HFFc6 (cell line): ENCODE measurements around the gene SPRTN. TPM values are rescaled to one million over a fixed set of nuclear protein-coding genes. Genes with fewer than 3 reads are reported as not detected.
"Not testable (repeated sequence)": the region's sequence is repeated elsewhere in the genome, so short reads cannot be mapped to it uniquely, and the experiment has no call there.

Source experiments
- DNase-seq: peaks from one replicate; pipeline ENCODE4 v3.0.0-alpha.2; 2018
- H3K27ac Mint-ChIP-seq: 2 replicates; pipeline ENCODE4 v1.8.0; 2020; ENCODE audit warnings: mild to moderate bottlenecking, mixed read lengths
- H3K27me3 Mint-ChIP-seq: 2 replicates; pipeline ENCODE4 v1.8.0; 2021; ENCODE audit warnings: mild to moderate bottlenecking, moderate library complexity, mixed read lengths; ENCODE audit not compliant: insufficient read depth
- H3K36me3 Mint-ChIP-seq: 2 replicates; pipeline ENCODE4 v1.8.0; 2021; ENCODE audit warnings: low read depth, mixed read lengths
- H3K4me1 Mint-ChIP-seq: 2 replicates; pipeline ENCODE4 v1.8.0; 2020; ENCODE audit warnings: low read depth, mixed read lengths
- H3K4me3 Mint-ChIP-seq: 2 replicates; pipeline ENCODE4 v1.8.0; 2020; ENCODE audit warnings: mild to moderate bottlenecking, moderate library complexity, mixed read lengths
- H3K9me3 Mint-ChIP-seq: 2 replicates; pipeline ENCODE4 v1.8.0; 2020; ENCODE audit warnings: mild to moderate bottlenecking, mixed read lengths
- total RNA-seq, 6 experiments: library from RNA; stranded (reverse); fragmentation: NEBNext Ultra II Directional; extraction: Animal tissue kit (Norgen Biotek cat#: 25700); gene quantifications; 2 replicates in 1 of 6; 3 replicates in 5 of 6; pipeline ENCODE4 v1.2.3, GENCODE V29; 2021
- TF ChIP-seq, protein P1 (sequence below): fragments of 200-600 bp; sonication (generic); IDR thresholded peaks from 2 replicates; pipeline ENCODE4 v1.5.0; 2021; ENCODE audit warnings: antibody characterized with exemption, mild to moderate bottlenecking

SPRTN gene
- total RNA-seq, 6 experiments from 2014 or later: 8.4 to 12.6 (median 10.4) TPM

DNA sequence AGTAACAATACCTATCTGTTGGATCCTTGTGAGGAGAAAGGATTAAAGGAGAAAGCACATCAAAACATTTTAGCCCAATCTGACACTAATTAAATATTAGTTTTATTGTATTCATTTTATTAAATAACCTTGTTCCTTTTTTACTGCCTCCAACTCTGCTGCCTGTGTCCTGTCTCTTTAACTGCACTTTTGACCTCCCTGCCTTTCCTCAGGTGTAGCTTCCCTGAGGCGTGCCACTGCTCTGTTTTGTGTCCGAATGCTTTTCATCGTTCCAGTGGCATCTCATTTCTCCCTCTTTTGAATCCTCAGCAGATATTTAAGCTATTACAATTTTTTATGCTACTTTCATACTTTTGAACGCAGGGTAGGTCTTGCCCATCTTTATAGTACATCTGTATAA lies 10.3 kb downstream of the SPRTN start:
- H3K27ac Mint-ChIP-seq: no peak overlapping the region
- DNase-seq: no peak
- no peaks in the 10 kb centered on the region for H3K4me1 Mint-ChIP-seq
- H3K36me3 Mint-ChIP-seq: peaks cover 9% of the 10 kb centered on the region; the same call in 1 of the 2 replicates
- TF ChIP-seq, protein P1, sequence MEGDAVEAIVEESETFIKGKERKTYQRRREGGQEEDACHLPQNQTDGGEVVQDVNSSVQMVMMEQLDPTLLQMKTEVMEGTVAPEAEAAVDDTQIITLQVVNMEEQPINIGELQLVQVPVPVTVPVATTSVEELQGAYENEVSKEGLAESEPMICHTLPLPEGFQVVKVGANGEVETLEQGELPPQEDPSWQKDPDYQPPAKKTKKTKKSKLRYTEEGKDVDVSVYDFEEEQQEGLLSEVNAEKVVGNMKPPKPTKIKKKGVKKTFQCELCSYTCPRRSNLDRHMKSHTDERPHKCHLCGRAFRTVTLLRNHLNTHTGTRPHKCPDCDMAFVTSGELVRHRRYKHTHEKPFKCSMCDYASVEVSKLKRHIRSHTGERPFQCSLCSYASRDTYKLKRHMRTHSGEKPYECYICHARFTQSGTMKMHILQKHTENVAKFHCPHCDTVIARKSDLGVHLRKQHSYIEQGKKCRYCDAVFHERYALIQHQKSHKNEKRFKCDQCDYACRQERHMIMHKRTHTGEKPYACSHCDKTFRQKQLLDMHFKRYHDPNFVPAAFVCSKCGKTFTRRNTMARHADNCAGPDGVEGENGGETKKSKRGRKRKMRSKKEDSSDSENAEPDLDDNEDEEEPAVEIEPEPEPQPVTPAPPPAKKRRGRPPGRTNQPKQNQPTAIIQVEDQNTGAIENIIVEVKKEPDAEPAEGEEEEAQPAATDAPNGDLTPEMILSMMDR: no peak
- H3K9me3 Mint-ChIP-seq: no peaks in the 10 kb centered on the region
- no peaks in the 10 kb centered on the region for H3K27me3 Mint-ChIP-seq
- H3K4me3 Mint-ChIP-seq: no peak overlapping the region

DNA sequence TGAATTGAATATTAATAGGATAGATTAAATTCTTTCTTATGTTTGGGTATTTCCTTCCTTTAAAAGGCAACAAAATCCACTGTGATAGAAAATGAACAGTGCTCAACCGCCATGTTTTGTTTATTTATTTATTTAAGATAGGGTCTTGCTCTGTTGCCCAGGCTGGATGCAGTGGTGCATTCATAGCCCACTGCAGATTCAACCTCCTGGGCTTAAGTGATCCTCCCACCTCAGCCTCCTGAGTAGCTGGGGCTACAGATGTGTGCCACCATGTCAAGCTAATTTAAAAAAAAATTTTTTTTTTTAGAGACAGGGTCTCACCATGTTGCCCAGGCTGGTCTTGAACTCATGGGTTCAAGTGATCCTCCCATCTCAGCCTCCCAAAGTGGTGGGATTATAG lies 10.8 kb downstream of the SPRTN start:
- H3K4me1 Mint-ChIP-seq, H3K36me3 Mint-ChIP-seq, DNase-seq, H3K9me3 Mint-ChIP-seq, H3K27me3 Mint-ChIP-seq, H3K27ac Mint-ChIP-seq, H3K4me3 Mint-ChIP-seq: not testable (repeated sequence)

DNA sequence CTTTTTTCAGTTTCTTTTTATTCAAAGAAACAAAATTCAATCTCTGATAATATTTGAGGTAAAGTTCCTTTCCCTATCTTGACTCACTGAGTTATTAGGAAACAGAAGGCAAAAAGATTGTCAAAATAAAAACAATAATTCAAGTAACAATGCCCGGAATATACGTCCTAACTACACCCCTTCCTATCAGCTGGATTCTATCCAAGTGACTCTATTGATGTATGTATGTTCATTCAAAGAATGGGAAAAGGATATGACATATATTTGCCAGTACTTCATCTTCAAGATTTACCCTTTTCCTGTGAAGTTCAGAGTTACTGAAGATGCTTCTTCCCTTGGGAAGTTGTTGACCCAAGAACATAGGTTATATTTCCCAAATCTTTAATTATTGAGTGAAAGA lies 13.7 kb downstream of the SPRTN start:
- no peak overlapping the region for H3K4me3 Mint-ChIP-seq
- peaks cover 9% of the 10 kb centered on the region; the same call in 1 of the 2 replicates for H3K36me3 Mint-ChIP-seq
- no peak for DNase-seq
- no peak overlapping the region for H3K27ac Mint-ChIP-seq
- peaks cover 7% of the 10 kb centered on the region for H3K4me1 Mint-ChIP-seq
- TF ChIP-seq, protein P1: no peak
- no peaks in the 10 kb centered on the region for H3K27me3 Mint-ChIP-seq
- no peaks in the 10 kb centered on the region for H3K9me3 Mint-ChIP-seq

DNA sequence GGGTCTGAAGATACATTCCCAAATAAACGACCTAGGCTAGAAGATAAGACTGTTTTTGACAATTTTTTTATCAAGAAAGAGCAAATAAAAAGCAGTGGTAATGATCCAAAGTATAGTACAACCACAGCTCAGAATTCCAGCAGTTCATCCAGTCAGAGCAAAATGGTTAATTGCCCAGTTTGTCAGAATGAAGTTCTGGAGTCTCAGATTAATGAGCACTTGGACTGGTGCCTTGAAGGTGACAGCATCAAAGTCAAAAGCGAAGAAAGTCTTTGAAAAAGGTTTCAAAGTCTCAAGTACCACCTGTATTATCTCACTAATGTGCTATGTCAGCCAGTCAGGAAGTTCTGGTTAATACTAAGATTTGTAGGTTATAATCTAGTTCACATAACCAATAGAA lies 15.0 kb downstream of the SPRTN start:
- H3K4me3 Mint-ChIP-seq: no peak overlapping the region
- no peaks in the 10 kb centered on the region for H3K27me3 Mint-ChIP-seq
- H3K9me3 Mint-ChIP-seq: no peaks in the 10 kb centered on the region
- H3K27ac Mint-ChIP-seq: no peak overlapping the region
- no peak for DNase-seq
- H3K36me3 Mint-ChIP-seq: peaks cover 9% of the 10 kb centered on the region; the same call in 1 of the 2 replicates
- peaks cover 14% of the 10 kb centered on the region for H3K4me1 Mint-ChIP-seq
- TF ChIP-seq, protein P1: no peak

DNA sequence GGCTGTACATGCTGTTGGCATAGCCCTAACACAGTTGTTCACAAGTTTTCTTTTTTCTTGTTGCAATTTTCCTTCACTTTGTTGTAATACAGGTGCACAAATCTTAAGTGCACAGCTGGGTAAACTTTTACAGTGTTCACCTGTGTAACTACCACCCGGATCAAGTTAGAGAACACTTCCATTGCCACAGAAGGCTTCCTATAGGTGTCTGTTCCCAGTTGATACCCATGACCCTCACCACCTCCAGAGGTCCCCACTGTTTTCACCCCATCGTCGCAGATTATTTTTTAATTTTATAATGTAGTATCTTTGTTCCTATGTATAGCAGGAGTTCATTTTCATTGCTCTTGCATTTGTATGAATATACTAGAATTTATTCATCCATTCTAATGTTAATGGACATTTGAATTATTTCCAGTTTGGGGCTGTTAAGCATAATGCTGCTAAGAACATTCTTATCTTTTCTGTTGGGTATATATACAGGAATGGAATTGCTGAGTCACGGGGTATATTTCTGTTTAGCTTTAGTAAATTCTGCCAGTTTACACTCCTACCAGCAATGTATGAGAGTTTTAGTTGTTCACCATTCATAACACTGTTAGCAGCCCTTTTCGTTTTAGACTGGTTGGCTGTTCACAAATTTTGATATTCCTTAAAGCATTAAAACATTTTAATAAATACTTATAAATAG lies 16.4 kb downstream of the SPRTN start:
- no peak for DNase-seq
- Mint-ChIP-seq H3K27ac (no peak overlapping the region), H3K36me3 (peaks cover 4% of the 10 kb centered on the region; the same call in 1 of the 2 replicates), H3K4me3 (no peak overlapping the region), H3K4me1 (peaks cover 23% of the 10 kb centered on the region), H3K27me3 (no peaks in the 10 kb centered on the region), H3K9me3 (no peaks in the 10 kb centered on the region)
- TF ChIP-seq, protein P1: no peak

DNA sequence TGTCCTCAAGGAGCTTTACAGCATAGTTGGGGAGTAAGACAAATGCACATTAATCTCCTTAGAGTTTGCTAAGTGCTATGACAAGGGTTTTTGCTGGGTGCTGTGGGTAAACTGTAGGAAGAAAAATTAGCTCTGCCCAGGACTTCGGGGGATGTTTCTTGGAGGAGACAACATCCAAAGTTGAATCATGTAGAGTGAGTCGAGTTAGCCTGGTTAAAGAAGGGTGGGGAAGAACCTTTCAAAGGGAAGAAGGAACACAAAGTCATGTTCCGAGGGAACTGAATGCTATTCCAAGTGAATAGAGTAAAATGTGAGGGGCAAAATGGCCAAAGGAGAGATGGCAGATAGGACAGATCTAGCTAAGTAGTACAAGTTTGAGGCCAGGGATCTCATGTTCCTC lies 17.1 kb downstream of the SPRTN start:
- Mint-ChIP-seq H3K4me1 (peaks cover 28% of the 10 kb centered on the region), H3K36me3 (peaks cover 4% of the 10 kb centered on the region; the same call in 1 of the 2 replicates), H3K9me3 (no peaks in the 10 kb centered on the region), H3K4me3 (no peak overlapping the region), H3K27ac (peak overlapping the region; percentile 53), H3K27me3 (no peaks in the 10 kb centered on the region)
- TF ChIP-seq, protein P1: no peak
- DNase-seq: no peak
